ENCODE measurements around the gene SNTB2.

Gene SNTB2

GRCh38 chr16:69182730-69183416 is 4.1 kb upstream of the SNTB2 start:
- no peaks in the 10 kb centered on the region for H3K36me3 ChIP-seq (ENCODE audit: insufficient read depth, low read length)
- no peak overlapping the region for H3K4me3 ChIP-seq (ENCODE audit: low read length)
- H3K9me3 ChIP-seq (ENCODE audit: insufficient read depth, low read depth, low read length): no peaks in the 10 kb centered on the region
- 90% methylated on average over 10 of the region's 10 CpGs for WGBS
- no peak overlapping the region for H3K9ac ChIP-seq (ENCODE audit: low read depth, low read length)
- no peak overlapping the region for H3K27ac ChIP-seq (ENCODE audit: low read depth, low read length)
- no peaks in the 10 kb centered on the region for H3K27me3 ChIP-seq (ENCODE audit: insufficient read depth, low read length)
- peaks cover 4% of the 10 kb centered on the region for H3K4me1 ChIP-seq (ENCODE audit: insufficient read depth, low read length)

GRCh38 chr16:69187446-69188235 is 677 bp downstream of the SNTB2 start:
- Histone ChIP-seq H3K27me3 (ENCODE audit: insufficient read depth, low read length) (no peaks in the 10 kb centered on the region), H3K27ac (ENCODE audit: low read depth, low read length) (no peak overlapping the region; the same call in 1 of the 2 replicates), H3K9ac (ENCODE audit: low read depth, low read length) (peak overlapping the region; percentile 94), H3K9me3 (ENCODE audit: insufficient read depth, low read depth, low read length) (no peaks in the 10 kb centered on the region), H3K4me3 (ENCODE audit: low read length) (peak overlapping the region; percentile 97), H3K36me3 (ENCODE audit: insufficient read depth, low read length) (no peaks in the 10 kb centered on the region), H3K4me1 (ENCODE audit: insufficient read depth, low read length) (peaks cover 14% of the 10 kb centered on the region)
- under 1% methylated on average over 76 of the region's 76 CpGs for WGBS

- H3K27ac ChIP-seq (ENCODE audit: low read depth, low read length): no peak overlapping the region
- peak overlapping the region; percentile 94 for H3K9ac ChIP-seq (ENCODE audit: low read depth, low read length)
- peak overlapping the region; percentile 97 for H3K4me3 ChIP-seq (ENCODE audit: low read length)
- peaks cover 14% of the 10 kb centered on the region for H3K4me1 ChIP-seq (ENCODE audit: insufficient read depth, low read length)
- no peaks in the 10 kb centered on the region for H3K27me3 ChIP-seq (ENCODE audit: insufficient read depth, low read length)
- no peaks in the 10 kb centered on the region for H3K36me3 ChIP-seq (ENCODE audit: insufficient read depth, low read length)
- no peaks in the 10 kb centered on the region for H3K9me3 ChIP-seq (ENCODE audit: insufficient read depth, low read depth, low read length)
- WGBS: 17% methylated on average over 5 of the region's 5 CpGs
Measured at GRCh38 chr16:69188236-69188549, 1.2 kb downstream of the SNTB2 start.

- H3K9me3 ChIP-seq (ENCODE audit: insufficient read depth, low read depth, low read length): no peaks in the 10 kb centered on the region
- H3K4me1 ChIP-seq (ENCODE audit: insufficient read depth, low read length): peaks cover 14% of the 10 kb centered on the region
- no peaks in the 10 kb centered on the region for H3K27me3 ChIP-seq (ENCODE audit: insufficient read depth, low read length)
- H3K36me3 ChIP-seq (ENCODE audit: insufficient read depth, low read length): no peaks in the 10 kb centered on the region
- H3K27ac ChIP-seq (ENCODE audit: low read depth, low read length): no peak overlapping the region
- H3K4me3 ChIP-seq (ENCODE audit: low read length): peak overlapping the region; percentile 97
- 43% methylated on average over 5 of the region's 5 CpGs for WGBS
- peak overlapping the region; percentile 94; the same call in 1 of the 2 replicates for H3K9ac ChIP-seq (ENCODE audit: low read depth, low read length)
Measured at GRCh38 chr16:69188716-69189115, 1.8 kb downstream of the SNTB2 start.

- 89% methylated on average over 2 of the region's 2 CpGs for WGBS
- Histone ChIP-seq H3K9me3 (ENCODE audit: insufficient read depth, low read depth, low read length) (no peaks in the 10 kb centered on the region), H3K4me3 (ENCODE audit: low read length) (no peak overlapping the region), H3K27ac (ENCODE audit: low read depth, low read length) (no peak overlapping the region), H3K27me3 (ENCODE audit: insufficient read depth, low read length) (no peaks in the 10 kb centered on the region), H3K4me1 (ENCODE audit: insufficient read depth, low read length) (peaks cover 14% of the 10 kb centered on the region), H3K36me3 (ENCODE audit: insufficient read depth, low read length) (no peaks in the 10 kb centered on the region), H3K9ac (ENCODE audit: low read depth, low read length) (no peak overlapping the region)
Measured at GRCh38 chr16:69190046-69190588, 3.2 kb downstream of the SNTB2 start.

- peaks cover 14% of the 10 kb centered on the region for H3K4me1 ChIP-seq (ENCODE audit: insufficient read depth, low read length)
- 85% methylated on average over 3 of the region's 3 CpGs for WGBS
- H3K9ac ChIP-seq (ENCODE audit: low read depth, low read length): no peak overlapping the region
- no peak overlapping the region for H3K27ac ChIP-seq (ENCODE audit: low read depth, low read length)
- H3K9me3 ChIP-seq (ENCODE audit: insufficient read depth, low read depth, low read length): no peaks in the 10 kb centered on the region
- no peaks in the 10 kb centered on the region for H3K27me3 ChIP-seq (ENCODE audit: insufficient read depth, low read length)
- no peaks in the 10 kb centered on the region for H3K36me3 ChIP-seq (ENCODE audit: insufficient read depth, low read length)
- H3K4me3 ChIP-seq (ENCODE audit: low read length): no peak overlapping the region
Measured at GRCh38 chr16:69190598-69190997, 3.6 kb downstream of the SNTB2 start.

- Histone ChIP-seq H3K4me3 (ENCODE audit: low read length) (no peak overlapping the region), H3K9ac (ENCODE audit: low read depth, low read length) (no peak overlapping the region), H3K4me1 (ENCODE audit: insufficient read depth, low read length) (peaks cover 14% of the 10 kb centered on the region), H3K9me3 (ENCODE audit: insufficient read depth, low read depth, low read length) (no peaks in the 10 kb centered on the region), H3K27me3 (ENCODE audit: insufficient read depth, low read length) (no peaks in the 10 kb centered on the region), H3K36me3 (ENCODE audit: insufficient read depth, low read length) (no peaks in the 10 kb centered on the region), H3K27ac (ENCODE audit: low read depth, low read length) (no peak overlapping the region)
- 98% methylated on average over 2 of the region's 2 CpGs for WGBS
Measured at GRCh38 chr16:69191136-69191535, 4.2 kb downstream of the SNTB2 start.

GRCh38 chr16:69193855-69194254 is 6.9 kb downstream of the SNTB2 start:
- no peaks in the 10 kb centered on the region for H3K36me3 ChIP-seq (ENCODE audit: insufficient read depth, low read length)
- H3K9me3 ChIP-seq (ENCODE audit: insufficient read depth, low read depth, low read length): no peaks in the 10 kb centered on the region
- H3K9ac ChIP-seq (ENCODE audit: low read depth, low read length): no peak overlapping the region
- H3K27me3 ChIP-seq (ENCODE audit: insufficient read depth, low read length): no peaks in the 10 kb centered on the region
- no peak overlapping the region for H3K27ac ChIP-seq (ENCODE audit: low read depth, low read length)
- no peak overlapping the region for H3K4me3 ChIP-seq (ENCODE audit: low read length)
- 0 out of 2 replicates have a peak, but pooled peaks cover 3% of the 10 kb centered on the region for H3K4me1 ChIP-seq (ENCODE audit: insufficient read depth, low read length)

GRCh38 chr16:69194488-69194887 is 7.5 kb downstream of the SNTB2 start:
- Histone ChIP-seq H3K9me3 (ENCODE audit: insufficient read depth, low read depth, low read length) (no peaks in the 10 kb centered on the region), H3K27ac (ENCODE audit: low read depth, low read length) (no peak overlapping the region), H3K4me1 (ENCODE audit: insufficient read depth, low read length) (no peaks in the 10 kb centered on the region), H3K9ac (ENCODE audit: low read depth, low read length) (no peak overlapping the region), H3K27me3 (ENCODE audit: insufficient read depth, low read length) (no peaks in the 10 kb centered on the region), H3K36me3 (ENCODE audit: insufficient read depth, low read length) (no peaks in the 10 kb centered on the region), H3K4me3 (ENCODE audit: low read length) (no peak overlapping the region)

- Histone ChIP-seq H3K36me3 (ENCODE audit: insufficient read depth, low read length) (no peaks in the 10 kb centered on the region), H3K4me1 (ENCODE audit: insufficient read depth, low read length) (no peaks in the 10 kb centered on the region), H3K9ac (ENCODE audit: low read depth, low read length) (no peak overlapping the region), H3K27me3 (ENCODE audit: insufficient read depth, low read length) (no peaks in the 10 kb centered on the region), H3K9me3 (ENCODE audit: insufficient read depth, low read depth, low read length) (no peaks in the 10 kb centered on the region), H3K4me3 (ENCODE audit: low read length) (no peak overlapping the region), H3K27ac (ENCODE audit: low read depth, low read length) (no peak overlapping the region)
- WGBS: 95% methylated on average over 4 of the region's 4 CpGs
Measured at GRCh38 chr16:69195369-69196029, 8.5 kb downstream of the SNTB2 start.

- Histone ChIP-seq H3K27me3 (ENCODE audit: insufficient read depth, low read length) (no peaks in the 10 kb centered on the region), H3K36me3 (ENCODE audit: insufficient read depth, low read length) (no peaks in the 10 kb centered on the region), H3K27ac (ENCODE audit: low read depth, low read length) (no peak overlapping the region), H3K4me3 (ENCODE audit: low read length) (no peak overlapping the region), H3K9me3 (ENCODE audit: insufficient read depth, low read depth, low read length) (no peaks in the 10 kb centered on the region), H3K4me1 (ENCODE audit: insufficient read depth, low read length) (no peaks in the 10 kb centered on the region), H3K9ac (ENCODE audit: low read depth, low read length) (no peak overlapping the region)
Measured at GRCh38 chr16:69197573-69197972, 10.6 kb downstream of the SNTB2 start.

Data from HUES64 (cell line).